Measurements from ENCODE around the gene ARL14EP. TPM values are rescaled to one million over a fixed set of nuclear protein-coding genes. Genes with fewer than 3 reads are reported as not detected.

ARL14EP gene
- polyA plus RNA-seq, 1 donor (not counting 4 experiments of a cell fraction or from before 2014, with no cell fraction given), result 32.6 TPM

DNA sequence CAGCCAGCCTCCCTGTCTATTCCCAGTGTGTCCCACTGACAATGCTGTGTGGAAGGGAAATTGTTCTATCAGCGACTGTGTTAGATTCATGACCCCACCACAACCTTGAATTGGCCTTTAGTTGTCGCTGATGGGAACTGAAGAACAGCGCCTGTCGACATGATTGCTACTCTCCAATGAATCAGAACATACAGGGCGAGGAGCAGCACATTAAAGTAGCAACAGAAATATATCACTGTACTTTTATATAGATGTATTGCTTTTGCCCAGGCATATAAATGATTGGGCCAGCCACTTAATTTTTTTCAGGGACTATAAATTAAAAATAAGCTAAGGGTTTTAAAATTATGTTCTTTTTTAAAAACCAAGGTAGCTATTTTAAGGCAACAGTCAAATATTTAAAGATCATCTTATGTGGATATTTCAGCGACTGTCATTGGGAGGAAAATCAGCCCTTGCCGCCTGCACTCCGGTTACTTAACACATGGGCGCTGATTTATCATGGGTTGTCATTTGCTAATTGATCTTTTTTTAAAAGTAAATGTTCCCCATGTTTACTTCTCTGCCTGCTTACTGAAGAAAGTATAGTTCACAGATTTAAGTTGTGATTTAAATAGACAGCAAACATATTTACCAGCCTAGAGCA is 42.1 kb downstream of the ARL14EP start:
- dilution Hi-C loops (cut with MboI; ENCODE audit: extremely low pct_ligation_motif_present, low sequenced_read_pairs), result no loop called here
- DNase-seq (ENCODE audit: low read depth, low spot score) (no peak), FAIRE-seq (no peak)
- no peaks in the 10 kb centered on the region for H4K20me1 ChIP-seq (ENCODE audit: control insufficient read depth, extremely low read depth, insufficient read depth, low read length)
- no peak overlapping the region for H2AFZ ChIP-seq (ENCODE audit: control insufficient read depth, low read length)
- H3K4me2 ChIP-seq (ENCODE audit: control insufficient read depth, extremely low read depth, insufficient read depth, low read depth, low read length), result no peak overlapping the region
- H3K9me1 ChIP-seq (ENCODE audit: control insufficient read depth, extremely low read depth, insufficient read depth, low read length), result no peaks in the 10 kb centered on the region
- H3K36me3 ChIP-seq (ENCODE audit: control insufficient read depth in 2 of 2, extremely low read depth in 1 of 2, insufficient read depth in 2 of 2, low read length in 2 of 2), result no peaks in the 10 kb centered on the region
- H3K27ac ChIP-seq (ENCODE audit: control insufficient read depth, insufficient read depth, low read length), result no peak overlapping the region
- H3K4me1 ChIP-seq (ENCODE audit: control insufficient read depth, extremely low read depth, insufficient read depth, low read length), result peaks cover 13% of the 10 kb centered on the region
- no peak overlapping the region for H3K9ac ChIP-seq (ENCODE audit: control insufficient read depth, extremely low read depth, insufficient read depth, low read length)
- no peaks in the 10 kb centered on the region for H3K9me3 ChIP-seq (ENCODE audit: control insufficient read depth, low read depth, low read length)
- TF ChIP-seq EZH2 (IDR thresholded peaks at IDR 0.05; ENCODE audit: low read length), result no peak
- TF ChIP-seq, protein P1, sequence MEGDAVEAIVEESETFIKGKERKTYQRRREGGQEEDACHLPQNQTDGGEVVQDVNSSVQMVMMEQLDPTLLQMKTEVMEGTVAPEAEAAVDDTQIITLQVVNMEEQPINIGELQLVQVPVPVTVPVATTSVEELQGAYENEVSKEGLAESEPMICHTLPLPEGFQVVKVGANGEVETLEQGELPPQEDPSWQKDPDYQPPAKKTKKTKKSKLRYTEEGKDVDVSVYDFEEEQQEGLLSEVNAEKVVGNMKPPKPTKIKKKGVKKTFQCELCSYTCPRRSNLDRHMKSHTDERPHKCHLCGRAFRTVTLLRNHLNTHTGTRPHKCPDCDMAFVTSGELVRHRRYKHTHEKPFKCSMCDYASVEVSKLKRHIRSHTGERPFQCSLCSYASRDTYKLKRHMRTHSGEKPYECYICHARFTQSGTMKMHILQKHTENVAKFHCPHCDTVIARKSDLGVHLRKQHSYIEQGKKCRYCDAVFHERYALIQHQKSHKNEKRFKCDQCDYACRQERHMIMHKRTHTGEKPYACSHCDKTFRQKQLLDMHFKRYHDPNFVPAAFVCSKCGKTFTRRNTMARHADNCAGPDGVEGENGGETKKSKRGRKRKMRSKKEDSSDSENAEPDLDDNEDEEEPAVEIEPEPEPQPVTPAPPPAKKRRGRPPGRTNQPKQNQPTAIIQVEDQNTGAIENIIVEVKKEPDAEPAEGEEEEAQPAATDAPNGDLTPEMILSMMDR (optimal IDR thresholded peaks at IDR 0.05 in 1 of 3, IDR thresholded peaks at IDR 0.05 in 1 of 3, conservative IDR thresholded peaks at IDR 0.05 in 1 of 3; ENCODE audit: extremely low read depth in 1 of 3, insufficient read depth in 2 of 3, low read length in 3 of 3), result no peak
- no peaks in the 10 kb centered on the region for H3K79me2 ChIP-seq (ENCODE audit: control insufficient read depth, insufficient read depth, low read length)
- H3K27me3 ChIP-seq (ENCODE audit: control insufficient read depth, extremely low read depth, insufficient read depth, low read length), result no peaks in the 10 kb centered on the region
- no peak overlapping the region for H3K4me3 ChIP-seq (ENCODE audit: control insufficient read depth in 2 of 3, extremely low read depth in 1 of 3, insufficient read depth in 2 of 3, low read depth in 1 of 3, low read length in 3 of 3)

DNA sequence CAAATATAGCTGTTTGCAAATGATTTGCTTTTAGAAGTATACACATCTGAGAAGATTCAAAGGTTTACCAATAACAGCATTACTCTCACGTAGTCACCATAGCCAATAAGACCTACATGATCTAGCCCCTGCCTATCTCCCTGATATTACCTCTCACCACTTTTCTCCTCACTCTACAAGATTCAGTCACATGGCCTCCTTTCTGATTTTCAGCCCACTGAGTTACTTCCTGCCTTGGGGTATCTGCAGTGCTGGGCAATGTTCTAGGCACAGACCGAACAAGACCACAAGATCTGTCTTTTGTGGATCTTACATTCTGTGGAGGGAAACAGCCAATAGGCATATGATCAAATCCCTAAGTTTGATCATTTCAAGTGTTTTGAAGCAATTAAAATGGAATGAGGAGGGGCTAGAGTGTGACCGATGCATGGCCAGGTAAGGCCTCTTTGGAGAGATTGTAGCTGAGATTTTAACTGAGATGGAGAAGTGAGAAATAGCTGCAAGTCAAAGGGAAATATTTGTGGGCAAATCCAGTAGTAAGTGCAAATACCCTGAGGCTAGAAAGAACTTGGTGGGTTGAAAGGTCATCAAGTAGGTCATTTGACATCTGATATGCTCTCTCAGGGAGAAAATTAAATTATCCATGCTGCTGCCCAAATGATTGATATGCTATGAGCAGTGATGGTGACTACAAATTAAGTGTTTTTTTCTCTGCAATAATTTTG is 43.1 kb downstream of the ARL14EP start:
- peaks cover 5% of the 10 kb centered on the region for H3K4me1 ChIP-seq (ENCODE audit: control insufficient read depth, extremely low read depth, insufficient read depth, low read length)
- H3K9me1 ChIP-seq (ENCODE audit: control insufficient read depth, extremely low read depth, insufficient read depth, low read length), result no peaks in the 10 kb centered on the region
- no peaks in the 10 kb centered on the region for H3K27me3 ChIP-seq (ENCODE audit: control insufficient read depth, extremely low read depth, insufficient read depth, low read length)
- TF ChIP-seq EZH2 (IDR thresholded peaks at IDR 0.05; ENCODE audit: low read length), result no peak
- TF ChIP-seq, protein P1 (optimal IDR thresholded peaks at IDR 0.05 in 1 of 3, IDR thresholded peaks at IDR 0.05 in 1 of 3, conservative IDR thresholded peaks at IDR 0.05 in 1 of 3; ENCODE audit: extremely low read depth in 1 of 3, insufficient read depth in 2 of 3, low read length in 3 of 3), result no peak
- DNase-seq (ENCODE audit: low read depth, low spot score), result no peak
- H3K79me2 ChIP-seq (ENCODE audit: control insufficient read depth, insufficient read depth, low read length), result no peaks in the 10 kb centered on the region
- H3K9ac ChIP-seq (ENCODE audit: control insufficient read depth, extremely low read depth, insufficient read depth, low read length), result no peak overlapping the region
- H4K20me1 ChIP-seq (ENCODE audit: control insufficient read depth, extremely low read depth, insufficient read depth, low read length), result no peaks in the 10 kb centered on the region
- no peak overlapping the region for H2AFZ ChIP-seq (ENCODE audit: control insufficient read depth, low read length)
- H3K9me3 ChIP-seq (ENCODE audit: control insufficient read depth, low read depth, low read length), result no peaks in the 10 kb centered on the region
- H3K36me3 ChIP-seq (ENCODE audit: control insufficient read depth in 2 of 2, extremely low read depth in 1 of 2, insufficient read depth in 2 of 2, low read length in 2 of 2), result no peaks in the 10 kb centered on the region
- no peak overlapping the region for H3K4me2 ChIP-seq (ENCODE audit: control insufficient read depth, extremely low read depth, insufficient read depth, low read depth, low read length)
- dilution Hi-C loops (cut with MboI; ENCODE audit: extremely low pct_ligation_motif_present, low sequenced_read_pairs), result no loop called here
- H3K27ac ChIP-seq (ENCODE audit: control insufficient read depth, insufficient read depth, low read length), result no peak overlapping the region
- FAIRE-seq, result no peak
- H3K4me3 ChIP-seq (ENCODE audit: control insufficient read depth in 2 of 3, extremely low read depth in 1 of 3, insufficient read depth in 2 of 3, low read depth in 1 of 3, low read length in 3 of 3), result no peak overlapping the region

Measured in keratinocyte (primary cell).